Endothelial cell of umbilical vein (primary cell): ENCODE data around the gene SYNPO2. TPM values are rescaled to one million over a fixed set of nuclear protein-coding genes. Genes with fewer than 3 reads are reported as not detected.

Experiments used
- BruUV-seq: library from RNA; stranded (reverse); fragments of 400-500 nt; replicated peaks from 2 replicates; lab custom pipeline; 2021; lab: Mats Ljungman, UMichigan
- CTCF ChIA-PET: fragments of 300-600, 350-600 bp; sonication (Branson Sonifier 250); formaldehyde crosslinking; loops from one replicate; lab custom pipeline; 2021; ENCODE audit warnings: antibody characterized with exemption, inconsistent platforms; lab: Charles Lee
- POLR2A ChIA-PET: fragments of 300-600, 350-600 bp; sonication (Branson Sonifier 250); formaldehyde crosslinking; loops from one replicate; lab custom pipeline; 2021; ENCODE audit warnings: antibody characterized with exemption, inconsistent platforms; lab: Charles Lee
- DNase-seq: peaks from one replicate; pipeline ENCODE4 v3.0.0-alpha.2; 2011; ENCODE audit warnings: low read depth, low spot score
- FAIRE-seq: peaks from 2 replicates; lab custom pipeline; 2011; peaks lifted over from hg19 to GRCh38; lab: Jason Lieb, UNC
- H2AFZ ChIP-seq: 2 replicates; pipeline ENCODE4 v1.6.0; 2012; ENCODE audit warnings: low read depth, low read length, control low read depth, inconsistent platforms
- H3K27ac ChIP-seq: 2 replicates; pipeline ENCODE4 v1.5.1; 2011; ENCODE audit warnings: low read depth, mild to moderate bottlenecking, control low read depth, low read length, moderate library complexity; ENCODE audit not compliant: insufficient read depth
- H3K27me3 ChIP-seq, 2 experiments: 2 replicates each; pipeline versions ENCODE4 v1.6.0 to v1.6.1; 2011; ENCODE audit warnings: low read length in 2 of 2, mixed read lengths in 1 of 2; ENCODE audit not compliant: control insufficient read depth in 2 of 2, insufficient read depth in 2 of 2
- H3K36me3 ChIP-seq, 2 experiments: 2 replicates in 1 of 2; 3 replicates in 1 of 2; pipeline ENCODE4 v1.5.1; 2011; ENCODE audit warnings: low read length in 2 of 2, mild to moderate bottlenecking in 1 of 2, moderate library complexity in 1 of 2; ENCODE audit not compliant: control insufficient read depth in 2 of 2, insufficient read depth in 2 of 2; ENCODE audit errors: extremely low read depth in 1 of 2
- H3K4me1 ChIP-seq: 3 replicates; pipeline ENCODE4 v1.5.1; 2011; ENCODE audit warnings: mild to moderate bottlenecking, low read length; ENCODE audit not compliant: control insufficient read depth, insufficient read depth; ENCODE audit errors: extremely low read depth
- H3K4me2 ChIP-seq: 2 replicates; pipeline ENCODE4 v1.6.1; 2011; ENCODE audit warnings: low read length, control low read depth, mixed read lengths; ENCODE audit not compliant: insufficient read depth
- H3K4me3 ChIP-seq, 3 experiments: fragments of 200-600 bp in 1 of 3; sonication (generic), shearing (Covaris generic) in 1 of 3; replicated peaks in 1 of 3; 2 replicates each; pipeline ENCODE4 v1.5.1; 2011 to 2016; ENCODE audit warnings: control low read depth in 3 of 3, low read length in 3 of 3, mild to moderate bottlenecking in 2 of 3, inconsistent platforms in 1 of 3, low read depth in 1 of 3, moderate library complexity in 1 of 3; ENCODE audit not compliant: insufficient read depth in 1 of 3
- H3K79me2 ChIP-seq: 2 replicates; pipeline ENCODE4 v1.6.0; 2012; ENCODE audit warnings: low read length, inconsistent platforms; ENCODE audit not compliant: control insufficient read depth, insufficient read depth
- H3K9ac ChIP-seq: replicated peaks from 2 replicates; pipeline ENCODE3; 2011; ENCODE audit warnings: low read length, control low read depth; ENCODE audit not compliant: insufficient read depth; ENCODE audit errors: extremely low read depth
- H3K9me1 ChIP-seq: replicated peaks from 3 replicates; pipeline ENCODE4 v1.6.0; 2011; ENCODE audit warnings: mild to moderate bottlenecking, low read length; ENCODE audit not compliant: control insufficient read depth, insufficient read depth; ENCODE audit errors: extremely low read depth
- H3K9me3 ChIP-seq: replicated peaks from 2 replicates; pipeline ENCODE4 v1.5.1; 2012; ENCODE audit warnings: low read length, inconsistent platforms; ENCODE audit not compliant: control insufficient read depth, insufficient read depth
- H4K20me1 ChIP-seq: replicated peaks from 2 replicates; pipeline ENCODE3; 2011; ENCODE audit warnings: mild to moderate bottlenecking, low read length; ENCODE audit not compliant: control insufficient read depth, insufficient read depth; ENCODE audit errors: extremely low read depth
- CTCF ChIP-seq, 2 donors: IDR thresholded peaks; 1 replicate in 1 of 2; 2 replicates in 1 of 2; pipeline ENCODE4 v1.5.1; 2011; ENCODE audit warnings: low read length in 2 of 2, mild to moderate bottlenecking in 2 of 2, moderate library complexity in 2 of 2, control low read depth in 1 of 2, inconsistent platforms in 1 of 2, low read depth in 1 of 2; ENCODE audit not compliant: insufficient read depth in 1 of 2; ENCODE audit errors: extremely low read depth in 1 of 2
- EZH2 ChIP-seq: IDR thresholded peaks from 2 replicates; pipeline ENCODE4 v1.6.1; 2012; ENCODE audit warnings: borderline replicate concordance, low read depth, mild to moderate bottlenecking, moderate library complexity, low read length, inconsistent platforms; ENCODE audit not compliant: severe bottlenecking
- JUN ChIP-seq: IDR thresholded peaks from 2 replicates; pipeline ENCODE4 v1.6.1; 2011; ENCODE audit warnings: borderline replicate concordance, low read depth; ENCODE audit not compliant: insufficient read length, insufficient read depth
- MAX ChIP-seq: IDR thresholded peaks from 2 replicates; pipeline ENCODE4 v1.6.1; 2011; ENCODE audit not compliant: insufficient read depth, insufficient read length
- MYC ChIP-seq: IDR thresholded peaks from one replicate; pipeline ENCODE4 v1.6.1; 2011; ENCODE audit warnings: mild to moderate bottlenecking, low read depth, low read length
- POLR2A ChIP-seq: IDR thresholded peaks from 2 replicates; pipeline ENCODE4 v1.6.1; 2012; ENCODE audit warnings: low read depth, mild to moderate bottlenecking, control low read depth, low read length
- POLR2AphosphoS5 ChIP-seq: IDR thresholded peaks from 2 replicates; pipeline ENCODE4 v1.6.1; 2012; ENCODE audit warnings: low read depth, mild to moderate bottlenecking, control low read depth, low read length, moderate library complexity; ENCODE audit not compliant: insufficient read depth
- dilution Hi-C: fragments of 300-500 bp; cut with MboI; formaldehyde crosslinking; loops from one replicate; pipeline ENCODE4 v1.15.0; 2019; ENCODE audit warnings: low sequenced_read_pairs; ENCODE audit not compliant: extremely low pct_ligation_motif_present
- intact Hi-C: fragments of 100-400 bp; cut with micrococcal nuclease; formaldehyde crosslinking; loops from one replicate; pipeline ENCODE4 v1.10.0; 2022
- polyA plus RNA-seq, 4 experiments: library from polyadenylated mRNA; depleted of rRNA in 3 of 4; stranded (reverse) in 3 of 4; unstranded in 1 of 4; fragments of >200 nt; gene quantifications; 2 replicates each; pipeline versions ENCODE4 v1.2.1 to v1.2.3, GENCODE V29; 2011 to 2012; ENCODE audit warnings: missing spikeins in 1 of 4
- total RNA-seq: library from RNA; stranded (reverse); gene quantifications from 2 replicates; pipeline ENCODE4 v1.2.3, GENCODE V29; 2021

The SYNPO2 gene
- total and polyA plus RNA-seq, 2 donors (not counting 3 experiments of a cell fraction or from before 2014, with no cell fraction given), result 0.06 to 0.13 TPM

- Histone ChIP-seq H3K9ac (no peak overlapping the region), H3K27ac (no peak overlapping the region), H3K27me3 (no peaks in the 10 kb centered on the region), H2AFZ (no peak overlapping the region), H4K20me1 (no peaks in the 10 kb centered on the region), H3K4me3 (no peak overlapping the region), H3K4me1 (peaks cover 17% of the 10 kb centered on the region), H3K9me1 (peaks cover 2% of the 10 kb centered on the region), H3K79me2 (no peaks in the 10 kb centered on the region), H3K9me3 (no peaks in the 10 kb centered on the region), H3K36me3 (no peaks in the 10 kb centered on the region), H3K4me2 (no peak overlapping the region)
- ChIA-PET POLR2A (no interaction called here), CTCF (interaction anchor here (1.4 to 1.5 kb wide), 2 partner anchors 12 to 26 kb away, joined by 3 to 4 read pairs; no protein-coding TSS in a partner anchor)
- FAIRE-seq, result no peak
- intact Hi-C loops, result no loop called here
- dilution Hi-C loops, result no loop called here
- no peak for TF ChIP-seq CTCF (IDR thresholded peaks at IDR 0.05; ENCODE audit: extremely low read depth in 1 of 2, insufficient read depth in 1 of 2, low read depth in 1 of 2, low read length in 2 of 2)
- TF ChIP-seq POLR2AphosphoS5, result no peak
- TF ChIP-seq MYC, result no peak
- TF ChIP-seq JUN, result no peak
- no peak for TF ChIP-seq EZH2
- no peak for TF ChIP-seq MAX
- no peak for TF ChIP-seq POLR2A
- DNase-seq, result no peak
- no TSS peak for BruUV-seq
Observed at GRCh38 chr4:118916691-118917289, 28.1 kb downstream of the SYNPO2 start.
